ENCODE data around the gene RPS21.

Gene RPS21

DNA sequence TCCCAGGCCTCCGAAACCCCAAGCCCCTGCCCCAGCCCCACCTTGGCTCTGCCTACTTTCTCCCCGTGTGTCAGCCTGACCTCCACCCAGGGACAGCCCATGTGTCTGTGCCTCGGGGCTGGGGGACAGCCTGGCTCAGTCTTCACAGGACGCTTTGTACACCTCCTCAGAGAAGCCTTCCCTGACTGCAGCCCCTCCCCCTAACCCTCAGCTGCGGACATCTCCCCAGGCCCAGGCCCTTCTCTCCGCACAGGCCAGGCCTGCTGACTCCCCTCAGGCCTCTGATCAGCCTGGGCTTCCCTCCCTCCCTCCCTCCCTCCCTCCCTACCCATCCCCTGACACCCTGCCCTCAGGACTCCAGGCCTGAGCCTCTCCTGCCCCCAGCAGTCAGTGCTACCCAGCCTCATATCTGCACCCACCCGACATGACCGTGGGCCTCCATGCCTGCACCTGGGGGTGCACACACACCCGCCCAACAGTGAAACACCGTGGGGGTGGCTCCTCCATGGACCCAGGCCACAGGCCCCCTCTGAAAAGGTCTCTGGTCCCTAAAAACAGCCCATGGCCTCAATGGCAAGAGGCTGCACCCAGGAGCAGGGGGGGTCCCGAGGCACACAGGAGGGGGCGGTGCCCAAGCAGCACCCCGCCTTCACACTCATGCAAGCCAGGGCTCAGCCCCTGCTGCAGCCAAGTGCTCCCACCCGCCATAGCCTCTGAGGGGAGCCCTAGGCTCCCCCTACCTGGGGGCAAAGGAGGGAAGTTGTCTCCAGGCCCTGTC lies 32.7 kb upstream of the RPS21 start:
- no peak for DNase-seq

DNA sequence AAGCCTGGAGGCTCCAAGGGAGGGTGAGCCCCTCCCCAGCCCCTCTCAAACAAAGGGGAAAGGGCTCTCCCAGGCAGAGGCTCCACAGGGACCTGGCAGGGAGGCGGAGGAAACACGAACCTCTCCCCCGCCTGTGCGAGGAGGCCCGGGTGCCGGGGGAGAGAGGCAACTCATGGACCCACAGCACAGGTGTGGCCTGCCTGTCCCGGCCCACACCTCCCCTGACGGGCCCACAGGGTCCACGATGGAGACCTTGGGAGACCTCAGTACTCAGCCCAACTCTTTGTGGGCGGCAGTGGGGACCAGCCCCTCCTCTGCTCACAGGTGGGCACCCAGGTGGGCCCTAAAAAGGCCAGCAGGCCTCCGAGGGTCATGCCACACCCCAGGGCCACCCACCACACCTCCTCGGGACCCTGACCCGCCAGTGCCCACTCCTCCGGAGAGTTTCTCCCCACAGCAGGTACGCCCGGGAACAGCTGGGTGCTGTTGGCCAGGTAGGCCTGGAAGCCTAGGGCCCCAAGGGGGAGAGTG lies 32.0 kb upstream of the RPS21 start:
- DNase-seq, result no peak

- DNase-seq, result peak; percentile 66 to 72
Observed at GRCh38 chr20:62355516-62355877, 31.4 kb upstream of the RPS21 start.

DNA sequence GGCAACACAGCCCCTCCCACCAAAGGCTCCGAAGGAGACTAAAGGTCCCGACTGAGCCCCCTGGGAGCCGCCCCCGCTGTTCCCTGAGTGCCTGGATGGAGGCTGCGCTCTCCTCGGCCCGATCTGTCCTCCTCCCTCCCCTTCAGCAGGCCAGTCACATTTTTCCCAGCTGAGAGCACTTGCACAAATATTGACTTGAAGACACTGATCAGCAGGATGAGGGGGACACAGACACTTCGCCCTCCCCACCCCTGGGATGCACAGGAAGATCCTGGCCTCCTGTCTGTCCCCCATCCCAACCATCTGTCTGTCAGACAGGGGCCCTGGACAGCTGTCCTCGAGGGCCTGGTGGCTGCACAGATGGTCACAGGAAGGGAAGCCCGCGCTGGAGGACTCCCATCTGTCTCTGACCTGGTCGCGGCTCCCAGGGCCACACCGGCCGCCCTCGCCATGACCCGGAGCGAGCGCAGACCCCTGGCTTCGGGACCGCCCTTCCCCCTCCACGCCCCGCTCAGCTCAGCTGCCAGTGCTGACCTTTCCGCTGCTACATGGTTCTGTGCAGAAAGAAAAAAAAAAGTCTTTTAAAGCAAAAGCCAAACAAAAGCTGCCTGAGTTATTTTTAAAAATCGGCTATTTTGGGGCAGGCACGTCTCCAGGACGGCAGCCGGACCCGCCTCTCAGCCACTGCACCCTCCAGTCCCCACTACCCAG lies 30.9 kb upstream of the RPS21 start:
- DNase-seq, result peak in 1 of 2 experiments; percentile 78

DNA sequence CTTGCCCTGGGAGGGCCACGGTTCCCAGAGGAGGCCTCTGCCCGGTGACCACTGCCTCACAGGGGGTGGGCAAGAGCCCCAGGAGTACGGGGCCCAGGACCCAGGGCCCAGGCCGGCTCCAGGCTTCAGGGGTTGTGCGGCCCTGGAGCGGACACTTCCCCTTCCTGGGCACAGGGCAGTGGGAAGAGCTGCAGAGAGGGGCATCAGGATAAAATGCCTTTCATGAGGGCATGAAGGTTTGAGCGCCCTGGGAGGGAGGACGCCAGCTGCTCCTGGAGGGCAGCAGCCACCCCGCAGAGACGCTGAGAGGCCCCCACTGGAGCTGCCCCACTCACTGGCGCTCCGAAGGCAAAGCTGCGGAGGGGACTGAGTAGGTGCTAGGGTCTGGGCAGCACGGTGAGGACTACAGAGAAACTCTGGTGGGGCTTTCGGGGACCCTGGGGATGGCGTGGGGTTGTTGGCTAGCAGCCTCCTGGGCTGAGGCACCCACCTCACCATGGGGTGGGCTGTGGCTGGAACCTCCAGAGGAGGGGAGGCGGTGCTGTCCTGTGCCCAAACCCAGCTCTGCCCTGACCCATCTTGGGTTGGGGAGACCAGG lies 30.2 kb upstream of the RPS21 start:
- peak in 1 of 2 experiments; percentile 43 for DNase-seq

DNA sequence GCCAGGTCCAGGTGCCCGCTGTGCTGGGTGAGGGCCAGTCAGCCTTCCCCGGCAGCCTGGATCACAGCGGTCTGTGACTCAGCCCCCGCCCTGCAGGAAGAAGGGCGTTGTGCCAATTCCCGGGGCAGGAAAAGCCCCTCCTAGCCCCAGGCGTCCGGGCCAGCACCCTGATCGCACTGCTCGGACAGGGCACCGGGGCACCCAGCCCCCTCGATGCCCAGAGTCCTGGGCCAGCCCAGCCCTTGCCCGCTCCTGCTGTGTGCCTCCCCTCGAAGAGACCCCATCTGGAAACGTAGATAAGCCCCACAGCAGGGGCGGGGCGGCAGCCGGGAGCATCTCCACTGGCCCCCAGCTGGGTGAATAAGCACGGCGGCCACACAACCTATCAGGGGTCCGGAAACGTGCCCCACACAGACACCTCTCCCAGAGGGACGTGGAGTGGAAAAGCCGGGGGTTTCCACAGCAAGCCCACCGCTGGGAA lies 29.7 kb upstream of the RPS21 start:
- DNase-seq, result peak; percentile 29 to 78

DNA sequence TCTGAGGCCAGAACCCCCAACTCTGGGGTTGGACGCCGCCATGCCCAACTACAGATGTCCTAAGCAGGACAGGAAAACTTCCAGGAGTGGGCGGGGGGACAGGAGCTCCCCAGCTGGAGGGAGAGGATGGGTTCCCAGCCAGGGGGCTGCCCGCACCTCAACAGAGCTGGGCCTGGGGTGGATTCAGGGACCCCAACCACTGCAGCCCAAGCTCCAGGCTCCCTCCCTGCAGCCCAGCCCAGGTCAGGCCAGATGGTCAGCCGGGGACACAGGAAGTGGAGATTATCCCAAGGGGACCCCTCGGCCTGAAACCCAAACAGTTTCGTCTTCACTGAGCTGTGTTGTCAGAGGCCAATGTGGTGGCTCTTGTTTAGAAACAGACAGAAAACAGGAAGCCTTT lies 29.2 kb upstream of the RPS21 start:
- DNase-seq, result no peak

DNA sequence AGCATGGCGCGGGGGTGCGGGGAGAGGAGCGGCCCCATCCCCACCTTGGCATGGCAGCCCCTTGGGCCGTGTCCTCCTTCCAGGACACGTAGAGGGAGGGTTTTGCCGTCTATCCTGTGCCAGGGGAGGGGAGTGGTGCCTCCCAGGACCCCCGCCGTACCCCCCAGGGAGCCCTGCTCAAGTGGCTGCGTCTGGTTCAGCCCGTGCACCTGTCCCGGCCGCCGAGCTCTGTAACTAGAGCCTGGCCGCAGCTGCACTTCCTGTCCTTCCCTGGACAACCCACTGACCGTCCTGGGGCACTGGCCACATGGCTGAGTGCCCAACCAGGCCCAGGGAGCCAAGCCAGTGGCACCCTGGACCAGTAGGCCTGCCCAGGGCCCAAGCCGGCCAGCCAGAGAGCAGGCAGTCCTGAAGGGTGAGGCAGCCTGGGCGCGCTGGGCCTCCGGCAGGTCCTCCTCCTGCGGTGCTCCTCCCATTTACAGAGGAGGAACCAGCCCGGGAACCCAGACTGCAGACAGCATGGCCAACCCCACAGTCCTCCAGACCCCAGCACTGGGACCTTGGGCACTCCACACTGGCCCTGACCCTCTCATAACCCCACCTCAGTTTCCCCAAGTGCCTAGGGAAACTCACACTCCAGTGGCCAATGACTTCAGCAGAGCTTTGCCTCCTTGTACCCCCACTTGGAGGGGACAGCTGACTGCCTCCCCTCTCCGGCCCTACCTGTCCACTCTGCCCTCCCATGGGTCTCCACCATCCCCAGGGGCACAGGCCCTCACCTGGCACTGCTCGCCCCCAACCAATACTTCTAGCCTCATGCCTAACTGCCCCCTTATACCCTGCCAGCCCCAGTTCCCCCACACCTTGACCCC lies 28.5 kb upstream of the RPS21 start:
- DNase-seq, result no peak

- no peak for DNase-seq
Observed at GRCh38 chr20:62359043-62359490, 27.8 kb upstream of the RPS21 start.

DNA sequence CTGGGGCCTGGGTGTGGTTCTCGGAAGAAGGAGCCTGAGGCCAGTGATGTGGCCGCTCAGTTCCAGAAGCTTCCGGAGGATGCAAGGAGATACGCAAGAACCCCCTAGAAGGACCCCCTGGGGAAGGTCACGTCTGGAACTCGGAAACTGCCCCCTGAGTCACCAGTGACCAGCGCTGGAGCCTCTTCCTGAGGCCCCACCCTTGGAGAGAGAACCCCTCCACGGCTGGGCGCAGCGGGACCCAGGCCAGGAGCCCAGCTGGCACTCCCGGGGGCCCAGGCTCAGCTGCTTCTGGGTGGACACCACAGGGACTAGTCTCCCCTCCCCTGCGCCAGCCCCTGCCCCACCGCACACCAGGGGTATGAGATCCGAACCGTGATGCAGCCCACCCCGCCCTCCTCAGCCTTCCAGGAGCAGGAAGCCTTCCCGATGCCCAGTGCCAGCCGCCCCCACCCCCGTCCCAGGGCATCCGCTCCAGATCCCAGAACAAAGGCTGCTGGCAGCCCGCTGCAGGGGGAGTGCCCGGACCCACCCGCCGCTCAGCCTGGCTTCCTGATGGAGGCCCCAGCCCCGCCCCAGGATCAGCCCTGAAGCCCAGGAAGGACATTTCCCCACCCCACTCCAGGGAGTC lies 27.3 kb upstream of the RPS21 start:
- peak; percentile 47 to 56 for DNase-seq

DNA sequence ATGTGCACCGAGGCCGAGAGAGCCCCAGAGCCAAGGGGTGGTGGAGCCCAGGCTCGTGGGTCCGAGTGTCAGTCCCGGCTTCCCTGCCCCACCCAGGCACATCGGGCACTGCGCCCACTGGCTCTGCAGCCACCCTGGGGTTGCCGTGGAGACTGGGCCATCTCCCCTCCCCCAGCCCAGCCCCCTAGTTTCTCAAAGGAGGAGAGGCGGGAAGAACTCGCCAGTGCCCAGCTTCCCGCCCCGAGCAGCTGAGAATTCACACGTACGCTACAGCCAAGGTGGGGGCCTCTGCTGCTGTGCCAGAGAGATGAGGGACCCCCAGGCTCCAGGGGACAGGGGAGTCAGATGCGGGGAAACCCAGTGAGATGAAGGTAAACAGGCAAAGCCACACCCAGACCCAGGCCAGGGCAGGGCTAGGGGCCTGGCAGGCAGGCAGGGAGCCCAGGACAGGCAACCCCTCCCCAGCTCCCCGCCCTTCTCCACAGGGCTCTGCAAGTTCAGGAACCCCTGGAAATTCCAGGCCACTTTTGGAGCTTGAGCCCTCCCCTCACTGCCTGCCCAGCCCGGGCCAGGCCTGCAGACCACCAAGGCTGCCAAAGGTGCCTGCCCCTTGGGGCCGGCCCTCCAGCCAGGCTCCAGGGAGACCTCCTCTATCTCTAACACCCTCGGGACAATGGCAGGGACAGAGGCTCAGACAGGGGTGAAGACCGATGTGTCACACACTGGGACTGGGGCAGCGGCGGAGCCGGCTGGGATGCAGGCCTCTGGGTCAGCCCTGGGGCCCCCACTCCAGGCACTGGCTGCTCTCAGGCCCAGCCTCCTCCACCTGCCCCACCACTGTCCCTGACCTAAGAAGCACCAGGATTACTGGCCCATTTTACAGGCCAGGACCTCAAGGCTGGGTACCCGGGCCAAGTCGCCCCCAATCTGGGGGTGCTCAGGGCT lies 25.8 kb upstream of the RPS21 start:
- peak; percentile 35 to 78 for DNase-seq

DNA sequence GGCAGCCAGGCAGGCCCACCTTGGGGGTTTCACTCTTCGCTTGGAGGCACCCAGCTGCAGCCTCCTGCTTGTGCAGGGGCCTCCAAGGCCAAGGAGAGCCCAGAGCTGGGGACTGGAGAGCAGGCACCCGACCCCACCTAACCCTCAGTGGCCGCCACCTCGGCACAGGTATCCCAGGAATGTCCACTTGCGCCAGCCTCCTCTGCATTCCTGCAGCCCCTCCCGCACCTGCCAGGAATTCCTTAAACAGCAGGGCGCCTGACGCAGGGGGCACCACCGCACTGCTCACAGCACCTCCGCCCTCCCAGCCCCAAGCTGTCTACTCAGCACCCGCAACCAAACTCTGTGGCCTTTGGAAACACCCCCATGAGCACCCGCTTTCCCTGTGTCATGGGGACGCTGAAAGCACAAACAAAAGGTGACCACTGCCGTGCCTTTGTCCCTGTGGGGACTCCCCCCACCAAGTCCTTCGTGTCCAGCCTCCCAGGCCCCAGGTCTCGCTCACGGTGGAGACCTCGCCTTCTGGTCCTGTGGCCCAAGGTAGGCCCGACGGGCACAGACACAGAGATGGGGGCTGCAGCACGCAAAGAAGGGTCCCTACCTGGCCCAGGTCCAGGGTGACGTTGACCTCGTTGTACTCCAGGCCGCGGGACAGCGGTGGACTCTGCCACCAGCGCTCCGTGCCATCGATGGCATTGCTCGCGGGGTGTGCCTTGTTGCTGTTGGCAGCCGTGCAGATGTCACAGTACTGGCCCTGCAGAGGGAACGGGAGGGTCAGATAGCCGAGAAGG lies 24.9 kb upstream of the RPS21 start:
- DNase-seq, result no peak

- DNase-seq, result no peak
Observed at GRCh38 chr20:62362590-62362940, 24.3 kb upstream of the RPS21 start.

DNA sequence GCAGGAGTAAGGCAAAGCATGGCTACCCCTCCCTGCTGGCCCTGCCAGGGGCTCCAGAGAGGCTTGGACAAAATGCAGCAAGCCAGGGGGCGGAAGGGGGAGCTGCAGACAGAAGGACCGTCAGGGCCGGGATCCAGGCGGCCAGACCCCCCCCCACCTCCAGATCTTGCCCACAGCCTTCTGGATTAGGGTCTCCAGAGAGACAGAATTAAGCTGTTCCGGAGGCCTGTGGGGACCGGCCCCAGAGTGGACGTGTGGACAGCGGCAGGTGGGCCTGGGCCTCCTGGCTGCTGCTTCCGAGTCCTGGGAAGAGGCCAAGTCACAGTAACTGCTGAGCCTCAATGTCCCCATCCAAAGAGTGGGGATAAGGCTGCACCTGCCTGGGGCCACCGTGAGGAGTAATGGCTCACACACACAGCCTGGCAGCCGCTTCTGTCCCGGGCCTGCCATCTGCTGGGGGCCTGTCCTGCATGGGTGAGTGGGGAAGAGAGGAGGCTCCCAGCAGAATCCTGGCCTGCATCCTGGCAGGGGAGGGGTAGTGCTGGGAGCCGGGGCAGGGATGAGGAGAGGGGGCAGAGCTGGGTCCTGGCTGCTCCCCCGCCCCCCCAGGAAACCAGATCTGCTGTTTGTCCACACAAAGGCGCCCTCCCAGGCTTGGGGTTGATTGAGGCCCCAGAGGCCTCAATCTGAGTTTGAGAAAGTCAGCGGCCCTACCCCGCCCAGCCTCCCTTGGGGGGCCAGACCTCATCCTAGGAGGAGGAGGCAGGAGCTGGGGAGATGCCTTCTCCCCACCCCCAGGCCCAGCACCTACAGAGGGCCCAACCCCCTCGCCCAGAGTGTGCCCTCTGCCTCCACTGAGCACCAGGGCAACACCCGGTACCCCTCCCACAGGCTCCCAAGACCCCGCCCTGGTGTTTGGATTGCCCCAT lies 23.6 kb upstream of the RPS21 start:
- peak; percentile 59 to 80 for DNase-seq

DNA sequence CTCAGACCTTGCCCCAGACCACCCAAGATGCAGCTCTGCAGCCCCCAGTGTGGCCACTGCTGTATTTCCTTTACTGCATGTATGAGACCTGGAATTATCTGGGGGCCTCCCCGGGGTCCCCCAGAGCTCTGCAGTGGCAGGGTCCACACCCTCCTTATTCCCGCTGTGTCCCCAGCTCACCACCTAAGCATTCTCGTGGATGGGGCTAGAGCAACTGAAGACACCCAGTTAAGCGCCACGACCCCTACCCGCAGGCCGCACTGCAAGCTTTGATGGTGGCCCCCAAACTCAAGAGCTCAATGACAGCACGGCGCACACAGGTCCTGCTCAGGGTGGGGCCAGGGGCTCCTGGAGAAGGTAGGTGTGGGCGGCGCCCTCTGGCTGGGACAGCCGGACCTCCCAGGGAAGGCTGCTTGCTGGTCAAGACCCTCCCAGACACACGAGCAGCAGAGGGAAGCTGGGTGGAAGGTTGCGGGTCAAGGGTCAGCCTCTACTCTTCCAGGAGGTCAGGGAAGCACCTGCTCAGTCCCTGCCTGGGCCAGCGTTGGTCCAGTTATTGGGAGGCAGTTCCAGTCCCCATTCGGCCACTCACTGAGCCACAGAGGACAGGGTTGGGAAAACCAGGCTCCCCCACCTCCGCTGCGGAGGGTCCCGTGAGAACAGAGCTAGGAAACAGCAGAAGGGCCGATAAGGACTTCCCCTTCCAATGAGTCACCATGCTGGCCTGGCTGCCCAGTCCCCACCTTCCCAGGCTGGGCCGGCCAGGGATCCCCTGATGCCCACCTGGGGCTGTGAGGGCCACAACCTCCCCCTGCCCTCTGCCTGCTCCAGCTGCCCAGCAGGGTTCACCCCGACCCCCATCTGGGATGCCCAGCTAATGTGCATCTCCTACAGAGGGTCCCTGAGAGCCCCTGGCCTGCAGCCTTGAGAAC lies 22.7 kb upstream of the RPS21 start:
- DNase-seq, result no peak

- DNase-seq, result peak in 1 of 2 experiments; percentile 60
Observed at GRCh38 chr20:62364911-62365736, 21.8 kb upstream of the RPS21 start.

Data from NCI-H446 (cell line).